ENCODE data around the gene VTCN1. TPM values are rescaled to one million over a fixed set of nuclear protein-coding genes. Genes with fewer than 3 reads are reported as not detected.

The VTCN1 gene
- total and polyA plus RNA-seq, 2 donors (not counting 3 experiments of a cell fraction or from before 2014, with no cell fraction given): not detected

- FAIRE-seq: no peak
- H3K36me3 ChIP-seq (ENCODE audit: control insufficient read depth in 2 of 2, extremely low read depth in 1 of 2, insufficient read depth in 2 of 2, low read length in 2 of 2): no peaks in the 10 kb centered on the region
- H3K79me2 ChIP-seq (ENCODE audit: control insufficient read depth, insufficient read depth, low read length): no peaks in the 10 kb centered on the region
- no peak overlapping the region for H3K27ac ChIP-seq (ENCODE audit: insufficient read depth, low read depth, low read length)
- no peaks in the 10 kb centered on the region for H4K20me1 ChIP-seq (replicated peaks; ENCODE audit: control insufficient read depth, extremely low read depth, insufficient read depth, low read length)
- dilution Hi-C loops (cut with MboI; ENCODE audit: extremely low pct_ligation_motif_present, low sequenced_read_pairs) (no loop called here), intact Hi-C loops (cut with micrococcal nuclease) (no loop called here)
- no peaks in the 10 kb centered on the region for H3K4me1 ChIP-seq (ENCODE audit: control insufficient read depth, extremely low read depth, insufficient read depth, low read length)
- H3K9me1 ChIP-seq (replicated peaks; ENCODE audit: control insufficient read depth, extremely low read depth, insufficient read depth, low read length): no peaks in the 10 kb centered on the region
- TF ChIP-seq POLR2AphosphoS5 (IDR thresholded peaks at IDR 0.05; ENCODE audit: insufficient read depth, low read depth, low read length) (no peak), GATA2 (IDR thresholded peaks at IDR 0.05; ENCODE audit: insufficient read depth, insufficient read length, low read depth, low read length) (no peak), MAX (IDR thresholded peaks at IDR 0.05; ENCODE audit: insufficient read depth, insufficient read length) (no peak), EZH2 (IDR thresholded peaks at IDR 0.05; ENCODE audit: borderline replicate concordance, low read depth, low read length, severe bottlenecking) (no peak), JUN (IDR thresholded peaks at IDR 0.05; ENCODE audit: borderline replicate concordance, insufficient read depth, insufficient read length, low read depth) (no peak), CTCF (IDR thresholded peaks at IDR 0.05; ENCODE audit: extremely low read depth in 1 of 2, insufficient read depth in 1 of 2, low read depth in 1 of 2, low read length in 2 of 2) (no peak), MYC (IDR thresholded peaks at IDR 0.05; ENCODE audit: low read depth, low read length) (no peak), FOS (IDR thresholded peaks at IDR 0.05; ENCODE audit: borderline replicate concordance, insufficient read depth, low read length) (no peak), POLR2A (IDR thresholded peaks at IDR 0.05; ENCODE audit: low read depth, low read length) (no peak)
- no peak overlapping the region for H3K4me2 ChIP-seq (ENCODE audit: insufficient read depth, low read length)
- no peaks in the 10 kb centered on the region for H3K27me3 ChIP-seq (ENCODE audit: control insufficient read depth in 2 of 2, insufficient read depth in 2 of 2, low read length in 2 of 2)
- no peaks in the 10 kb centered on the region for H3K9me3 ChIP-seq (replicated peaks; ENCODE audit: control insufficient read depth, insufficient read depth, low read length)
- POLR2A ChIA-PET: no interaction called here
- no peak overlapping the region for H3K9ac ChIP-seq (replicated peaks; ENCODE audit: extremely low read depth, insufficient read depth, low read length)
- no TSS peak for BruUV-seq (replicated peaks)
- CTCF ChIA-PET: no interaction called here
- no peak overlapping the region for H2AFZ ChIP-seq (ENCODE audit: low read depth, low read length)
- DNase-seq (ENCODE audit: low read depth, low spot score): no peak
- H3K4me3 ChIP-seq (replicated peaks in 1 of 3; ENCODE audit: insufficient read depth in 1 of 3, low read depth in 1 of 3, low read length in 3 of 3): no peak overlapping the region
Measured at GRCh38 chr1:117173006-117173405, 37.7 kb downstream of the VTCN1 start.
